HUES48 (cell line): Measurements from ENCODE around the gene HOXA5.

ENCODE experiments used
- H3K27ac ChIP-seq: one replicate; pipeline ENCODE4 v1.7.0; 2013; ENCODE audit warnings: low read depth, low read length, inconsistent platforms
- H3K27me3 ChIP-seq: 2 replicates; pipeline ENCODE4 v1.6.1; 2013; ENCODE audit warnings: mild to moderate bottlenecking, low read length; ENCODE audit not compliant: control insufficient read depth, insufficient read depth
- H3K36me3 ChIP-seq: 2 replicates; pipeline ENCODE4 v1.6.1; 2013; ENCODE audit warnings: low read length; ENCODE audit not compliant: control insufficient read depth, insufficient read depth
- H3K4me1 ChIP-seq: 2 replicates; pipeline ENCODE4 v1.6.1; 2013; ENCODE audit warnings: mild to moderate bottlenecking, low read length; ENCODE audit not compliant: control insufficient read depth, insufficient read depth
- H3K4me3 ChIP-seq: 2 replicates; pipeline ENCODE4 v1.5.1; 2013; ENCODE audit warnings: mild to moderate bottlenecking, low read depth, low read length
- H3K9ac ChIP-seq: 2 replicates; pipeline ENCODE4 v1.6.1; 2013; ENCODE audit warnings: mild to moderate bottlenecking, low read depth, low read length, moderate library complexity
- H3K9me3 ChIP-seq: 2 replicates; pipeline ENCODE4 v1.6.1; 2013; ENCODE audit warnings: low read length; ENCODE audit not compliant: control insufficient read depth, insufficient read depth

The HOXA5 gene

DNA sequence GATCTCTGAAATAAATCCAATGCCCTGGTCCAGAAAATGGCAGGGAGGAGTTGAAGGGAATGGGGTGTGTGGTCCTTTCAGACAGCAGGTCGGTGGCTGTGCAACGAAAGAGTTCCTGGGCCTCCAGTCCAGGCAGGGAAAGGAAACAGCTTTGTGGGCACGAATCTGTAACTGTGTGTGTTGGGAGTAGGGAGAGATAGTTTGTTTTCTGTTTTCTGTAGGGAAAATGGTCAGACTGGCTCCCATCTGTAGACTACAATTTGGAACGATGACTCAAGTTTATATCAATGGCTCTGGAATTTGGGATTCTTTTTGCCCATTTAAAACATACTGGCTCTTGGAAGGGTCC is 24.4 kb upstream of the HOXA5 start:
- Histone ChIP-seq H3K36me3 (no peaks in the 10 kb centered on the region), H3K27ac (no peak overlapping the region), H3K27me3 (peaks cover 100% of the 10 kb centered on the region)

DNA sequence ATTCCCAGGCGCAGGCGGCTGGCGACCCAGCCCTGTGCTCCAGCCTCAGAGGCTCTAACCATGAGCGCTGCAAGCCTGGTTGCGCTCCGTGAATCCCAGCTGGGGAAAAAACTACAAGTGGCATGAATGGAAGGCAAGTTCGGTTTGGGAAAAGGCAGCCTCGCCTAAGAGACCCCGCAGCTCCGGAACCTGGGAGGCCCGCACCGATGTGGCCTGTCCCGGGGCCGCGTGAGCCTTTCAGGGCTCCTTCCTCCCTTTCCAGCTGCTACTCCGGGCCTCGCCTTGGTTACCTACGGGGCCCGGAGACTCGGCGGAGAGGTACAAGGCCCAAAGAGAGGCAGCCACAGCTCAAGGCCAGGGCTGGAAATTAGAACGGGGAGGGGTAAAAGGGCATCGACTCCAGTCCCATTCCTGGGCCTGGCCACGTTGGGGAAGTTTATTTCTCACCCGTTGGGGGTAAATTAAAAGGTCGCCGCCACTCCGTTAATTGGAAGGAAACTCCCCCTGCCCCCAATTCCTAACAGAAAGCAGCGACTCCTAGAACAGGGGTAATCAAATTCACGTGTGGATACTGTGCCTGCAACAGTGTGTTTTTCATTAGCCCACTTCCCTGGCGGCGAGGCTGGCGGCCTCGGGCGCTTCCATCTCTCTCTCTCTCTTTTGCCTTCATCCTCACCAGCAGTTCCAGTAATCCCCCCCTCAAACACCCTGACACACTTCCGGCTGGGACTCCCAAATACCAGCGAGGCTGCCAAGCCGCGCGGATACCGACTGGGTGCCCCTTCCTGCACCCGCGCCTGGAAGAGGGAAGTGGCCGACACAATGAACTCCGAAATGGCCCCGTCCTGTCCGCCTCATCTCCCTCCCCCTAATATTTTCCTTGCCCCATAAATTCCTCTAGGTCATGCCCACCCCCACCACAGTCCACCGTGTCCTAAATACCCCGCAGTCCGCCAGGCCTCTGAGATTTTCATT is 23.3 kb upstream of the HOXA5 start:
- H3K36me3 ChIP-seq = no peaks in the 10 kb centered on the region
- H3K27me3 ChIP-seq = peaks cover 100% of the 10 kb centered on the region
- H3K9ac ChIP-seq = no peak overlapping the region
- H3K4me1 ChIP-seq = no peaks in the 10 kb centered on the region
- no peak overlapping the region for H3K4me3 ChIP-seq
- no peak overlapping the region for H3K27ac ChIP-seq
- no peaks in the 10 kb centered on the region for H3K9me3 ChIP-seq

More for the DNA sequence above, 24.4 kb upstream of the HOXA5 start:
- H3K9ac ChIP-seq = no peak overlapping the region
- H3K9me3 ChIP-seq = no peaks in the 10 kb centered on the region
- no peak overlapping the region for H3K4me3 ChIP-seq
- no peaks in the 10 kb centered on the region for H3K4me1 ChIP-seq

DNA sequence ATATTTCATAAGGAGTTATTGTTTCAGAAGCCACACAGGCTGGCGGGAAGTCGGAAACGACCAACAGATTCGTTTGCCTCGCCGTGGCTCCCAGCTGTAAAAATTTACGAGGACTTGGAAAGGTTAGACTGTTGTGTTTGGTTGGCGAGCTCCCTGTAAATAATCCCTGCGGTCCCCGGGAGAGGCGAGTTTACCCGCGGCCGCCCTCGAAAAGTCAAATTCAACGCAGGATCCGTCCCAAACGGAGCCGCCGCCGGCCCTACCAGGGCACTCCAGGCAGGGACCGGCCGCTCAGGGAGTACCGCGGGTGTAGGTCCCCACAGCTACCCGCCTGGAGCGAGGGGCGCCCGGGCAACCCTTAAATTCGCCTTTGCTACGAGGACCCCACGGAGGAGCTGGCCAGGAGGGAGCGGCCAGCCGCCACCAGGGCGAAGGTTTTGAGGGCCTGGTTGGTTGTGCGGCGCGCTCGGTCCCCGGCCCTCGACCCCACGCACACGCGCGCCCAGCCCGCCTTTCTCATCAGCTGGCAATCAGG is 22.6 kb upstream of the HOXA5 start:
- peaks cover 100% of the 10 kb centered on the region for H3K27me3 ChIP-seq
- no peak overlapping the region for H3K4me3 ChIP-seq
- no peaks in the 10 kb centered on the region for H3K36me3 ChIP-seq
- H3K9me3 ChIP-seq = no peaks in the 10 kb centered on the region
- H3K4me1 ChIP-seq = no peaks in the 10 kb centered on the region
- no peak overlapping the region for H3K9ac ChIP-seq
- H3K27ac ChIP-seq = no peak overlapping the region

DNA sequence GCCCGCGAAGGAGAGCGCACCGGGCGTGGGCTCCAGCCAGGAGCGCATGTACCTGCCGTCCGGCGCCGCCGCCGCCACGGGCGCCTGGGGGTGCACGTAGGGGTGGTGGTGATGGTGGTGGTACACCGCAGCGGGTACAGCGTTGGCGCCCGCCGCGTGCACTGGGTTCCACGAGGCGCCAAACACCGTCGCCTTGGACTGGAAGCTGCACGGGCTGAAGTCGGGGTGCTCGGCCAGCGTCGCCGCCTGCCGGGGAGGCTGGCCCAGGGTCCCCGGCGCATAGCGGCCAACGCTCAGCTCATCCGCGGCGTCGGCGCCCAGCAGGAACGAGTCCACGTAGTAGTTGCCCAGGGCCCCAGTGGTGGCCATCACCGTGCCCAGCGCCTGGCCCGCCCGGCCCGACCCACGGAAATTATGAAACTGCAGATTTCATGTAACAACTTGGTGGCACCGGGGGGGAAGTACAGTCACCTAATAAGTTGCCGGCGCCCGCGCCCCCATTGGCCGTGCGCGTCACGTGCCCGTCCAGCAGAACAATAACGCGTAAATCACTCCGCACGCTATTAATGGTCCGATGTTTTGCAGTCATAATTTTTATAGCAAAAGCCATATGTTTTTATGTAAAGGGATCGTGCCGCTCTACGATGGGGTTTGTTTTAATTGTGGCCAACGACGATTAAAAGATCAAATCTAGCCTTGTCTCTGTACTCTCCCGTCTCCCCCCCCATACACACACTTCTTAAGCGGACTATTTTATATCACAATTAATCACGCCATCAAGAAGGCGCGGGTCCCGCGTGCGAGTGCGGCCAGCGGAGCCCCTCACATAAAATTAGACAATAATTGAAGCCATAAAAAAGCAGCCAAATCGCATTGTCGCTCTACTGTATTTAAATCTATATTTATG is 21.9 kb upstream of the HOXA5 start, which contains the start of gene HOXA9:
Gene HOXA9 (minus strand): TSS at position 449 of the 907 bp plus-strand sequence. CDS start 80 bp downstream, at position 369.
- no peak within 1 kb of the TSS for H3K9ac ChIP-seq

DNA sequence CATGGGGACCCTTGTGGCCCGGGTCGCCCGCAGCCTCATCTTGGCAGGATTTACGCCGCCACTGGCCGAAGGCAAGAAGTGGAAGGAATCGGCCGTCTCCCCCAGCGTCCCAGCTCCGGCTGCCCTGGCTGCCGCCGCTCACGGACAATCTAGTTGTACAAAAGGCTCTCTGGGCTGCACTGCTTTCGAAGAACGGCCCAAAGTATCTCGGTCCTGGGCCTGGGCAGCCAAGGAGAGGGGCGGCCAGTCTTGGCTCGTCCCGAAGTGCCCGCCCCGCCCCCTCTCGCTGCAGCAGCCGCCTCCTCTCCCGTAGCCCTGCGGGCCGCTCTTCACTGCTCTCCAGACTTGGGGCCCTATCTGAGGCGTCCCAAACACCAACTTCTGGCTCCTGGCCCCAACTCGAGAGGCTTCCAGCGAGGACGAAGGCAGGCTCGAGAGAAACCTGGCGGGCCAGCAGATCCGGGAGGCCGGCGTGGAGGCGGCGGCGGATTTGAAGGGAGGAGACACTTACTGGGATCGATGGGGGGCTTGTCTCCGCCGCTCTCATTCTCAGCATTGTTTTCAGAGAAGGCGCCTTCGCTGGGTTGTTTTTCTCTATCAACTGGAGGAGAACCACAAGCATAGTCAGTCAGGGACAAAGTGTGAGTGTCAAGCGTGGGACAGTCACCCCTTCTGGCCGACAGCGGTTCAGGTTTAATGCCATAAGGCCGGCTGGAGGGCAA is 21.0 kb upstream of the HOXA5 start:
- H3K4me3 ChIP-seq = no peak overlapping the region

More for the DNA sequence above, 21.9 kb upstream of the HOXA5 start, which contains the start of gene HOXA9:
- Histone ChIP-seq H3K27me3 (peaks cover 100% of the 10 kb centered on the region), H3K4me3 (no peak within 1 kb of the TSS), H3K27ac (no peak within 1 kb of the TSS), H3K4me1 (no peaks in the 10 kb centered on the region), H3K9me3 (no peaks in the 10 kb centered on the region), H3K36me3 (no peaks in the 10 kb centered on the region)

DNA sequence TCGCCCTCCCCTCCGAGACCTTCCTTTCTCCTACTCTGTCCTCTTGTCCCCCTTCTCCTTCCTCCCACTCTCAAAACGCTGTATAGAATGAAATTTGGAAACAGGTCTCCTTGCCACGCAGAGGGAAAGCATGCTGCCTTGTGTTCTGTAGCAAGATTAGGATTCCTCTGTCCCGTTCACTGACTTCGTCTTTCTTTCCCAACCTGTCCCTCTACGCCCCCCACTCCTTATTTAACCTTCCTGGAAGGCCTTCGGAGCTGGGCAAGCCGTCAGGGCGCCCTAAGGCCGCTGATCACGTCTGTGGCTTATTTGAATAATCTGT is 20.5 kb upstream of the HOXA5 start:
- Histone ChIP-seq H3K27ac (no peak overlapping the region), H3K4me1 (no peaks in the 10 kb centered on the region), H3K27me3 (peaks cover 100% of the 10 kb centered on the region), H3K36me3 (no peaks in the 10 kb centered on the region), H3K4me3 (no peak overlapping the region), H3K9me3 (no peaks in the 10 kb centered on the region), H3K9ac (no peak overlapping the region)

More for the DNA sequence above, 21.0 kb upstream of the HOXA5 start:
- no peaks in the 10 kb centered on the region for H3K9me3 ChIP-seq
- H3K4me1 ChIP-seq = no peaks in the 10 kb centered on the region
- peaks cover 100% of the 10 kb centered on the region for H3K27me3 ChIP-seq
- no peak overlapping the region for H3K27ac ChIP-seq
- H3K9ac ChIP-seq = no peak overlapping the region
- H3K36me3 ChIP-seq = no peaks in the 10 kb centered on the region

DNA sequence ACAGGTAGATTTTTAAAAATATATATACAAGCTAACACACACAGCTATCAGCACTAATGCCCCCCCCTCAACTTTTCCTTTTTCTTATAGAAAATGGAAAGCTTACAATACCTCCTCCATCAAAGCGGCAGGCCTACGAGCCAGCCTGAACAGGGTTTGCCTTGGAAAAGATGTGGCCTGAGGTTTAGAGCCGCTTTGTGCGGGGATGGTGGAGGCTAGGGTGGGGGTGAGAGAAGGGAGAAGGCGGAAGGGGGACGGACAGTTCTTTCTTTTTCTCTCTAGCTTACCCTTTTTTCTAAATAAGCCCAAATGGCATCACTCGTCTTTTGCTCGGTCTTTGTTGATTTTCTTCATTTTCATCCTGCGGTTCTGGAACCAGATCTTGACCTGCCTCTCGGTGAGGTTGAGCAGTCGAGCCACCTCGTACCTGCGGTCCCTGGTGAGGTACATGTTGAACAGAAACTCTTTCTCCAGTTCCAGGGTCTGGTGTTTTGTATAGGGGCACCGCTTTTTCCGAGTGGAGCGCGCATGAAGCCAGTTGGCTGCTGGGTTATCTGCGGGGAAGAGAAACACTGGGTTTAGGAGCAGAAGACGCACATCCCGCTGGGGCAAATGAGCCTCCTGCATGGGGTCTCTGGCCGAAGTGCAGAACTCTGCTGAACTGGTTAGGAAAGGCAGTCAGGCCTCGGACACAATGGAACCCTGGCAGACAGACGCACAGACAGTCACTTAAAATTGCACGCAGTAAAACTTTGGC is 20.0 kb upstream of the HOXA5 start:
- Histone ChIP-seq H3K9ac (no peak overlapping the region), H3K4me3 (no peak overlapping the region), H3K4me1 (no peaks in the 10 kb centered on the region), H3K27ac (no peak overlapping the region), H3K36me3 (no peaks in the 10 kb centered on the region), H3K27me3 (peaks cover 100% of the 10 kb centered on the region), H3K9me3 (no peaks in the 10 kb centered on the region)

DNA sequence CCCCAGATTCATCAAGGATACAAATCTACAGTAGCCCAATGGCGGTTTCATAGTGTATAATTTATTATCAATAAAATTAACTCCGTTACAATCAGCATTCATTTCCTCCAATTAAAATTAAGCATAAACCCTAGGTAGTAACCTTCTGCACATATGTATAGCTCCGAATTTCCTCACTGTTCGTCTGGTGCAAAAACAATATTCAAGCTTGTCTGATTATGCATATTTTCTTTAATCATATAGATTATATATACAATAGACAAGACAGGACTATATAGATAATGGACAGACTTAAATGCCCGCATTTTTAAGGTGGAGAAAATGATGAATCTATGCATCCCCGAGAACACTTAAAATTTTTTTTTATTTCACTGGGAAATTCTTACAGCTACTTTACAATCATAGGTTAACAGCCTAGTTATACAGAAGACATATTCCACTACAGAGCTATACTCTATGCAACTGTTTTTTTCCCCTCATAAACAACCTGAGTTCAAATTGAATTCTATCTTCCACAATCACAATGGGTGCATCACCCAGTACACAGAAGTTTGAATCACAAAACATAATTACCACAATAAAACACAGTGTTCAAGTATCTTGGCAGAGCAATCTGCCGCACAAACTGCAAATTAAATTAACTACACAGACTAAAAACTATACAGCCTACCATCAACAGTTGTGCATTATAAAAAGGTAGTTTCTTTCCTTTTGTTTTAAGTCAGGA is 19.2 kb upstream of the HOXA5 start:
- H3K27ac ChIP-seq = no peak overlapping the region
- peaks cover 100% of the 10 kb centered on the region for H3K27me3 ChIP-seq
- H3K4me3 ChIP-seq = no peak overlapping the region
- H3K4me1 ChIP-seq = no peaks in the 10 kb centered on the region
- no peaks in the 10 kb centered on the region for H3K9me3 ChIP-seq
- no peaks in the 10 kb centered on the region for H3K36me3 ChIP-seq
- H3K9ac ChIP-seq = no peak overlapping the region

DNA sequence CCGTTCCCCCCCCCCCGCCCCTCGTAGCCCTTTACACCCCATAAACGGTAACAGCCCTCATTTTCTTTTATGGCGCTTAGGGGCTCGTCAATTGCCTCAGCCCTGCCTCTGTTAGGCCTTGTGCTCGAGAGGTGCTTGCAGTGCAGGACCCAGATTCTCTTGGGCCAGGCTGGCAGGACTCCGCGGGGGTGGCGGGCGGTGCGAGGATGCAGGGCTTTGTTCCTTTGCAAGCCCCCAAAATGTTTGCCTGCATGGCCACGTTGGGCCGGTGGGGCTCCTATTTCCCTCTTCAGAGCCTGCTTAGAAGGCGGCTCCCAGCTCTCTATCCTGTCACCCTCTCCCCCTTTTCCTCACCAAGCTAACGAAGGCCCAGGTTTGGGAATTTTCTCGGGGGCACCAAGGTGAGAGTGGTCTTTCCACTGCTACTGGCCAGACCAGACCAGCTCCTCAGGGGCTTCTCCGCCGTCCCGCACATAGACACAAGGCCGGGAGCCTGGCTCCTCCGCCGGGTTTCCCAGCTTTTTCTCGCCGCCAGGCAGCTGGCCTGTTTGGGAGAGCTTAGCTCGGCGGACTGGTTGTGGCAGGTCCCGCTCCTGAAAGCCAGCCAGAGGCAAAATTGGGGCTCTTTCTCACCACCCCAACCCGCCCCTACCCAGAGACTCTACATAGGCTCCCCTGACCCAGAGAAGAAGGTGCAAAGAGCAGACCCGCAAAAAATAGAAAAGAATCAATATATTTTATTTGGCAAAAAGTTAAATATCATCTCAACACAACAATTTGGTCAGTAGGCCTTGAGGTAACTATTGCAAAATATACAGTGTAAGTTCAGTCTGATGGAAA is 18.5 kb upstream of the HOXA5 start:
- Histone ChIP-seq H3K36me3 (no peaks in the 10 kb centered on the region), H3K27me3 (peaks cover 100% of the 10 kb centered on the region), H3K9ac (no peak overlapping the region), H3K4me3 (no peak overlapping the region), H3K9me3 (peaks cover 3% of the 10 kb centered on the region; the same call in 1 of the 2 replicates), H3K27ac (no peak overlapping the region), H3K4me1 (no peaks in the 10 kb centered on the region)
